ENCODE measurements around the gene BRD4.

GRCh38 chr19:15199661-15200552 is 132.4 kb downstream of the BRD4 start:
- peak; percentile 73 for TF ChIP-seq EZH2 (IDR thresholded peaks at IDR 0.05; ENCODE audit: borderline replicate concordance, low read depth, low read length, severe bottlenecking)
- no peak for TF ChIP-seq CTCF (IDR thresholded peaks at IDR 0.05; ENCODE audit: extremely low read depth in 1 of 2, insufficient read depth in 1 of 2, low read depth in 1 of 2, low read length in 2 of 2)
- TF ChIP-seq MYC (IDR thresholded peaks at IDR 0.05; ENCODE audit: low read depth, low read length): no peak
- TF ChIP-seq POLR2AphosphoS5 (IDR thresholded peaks at IDR 0.05; ENCODE audit: insufficient read depth, low read depth, low read length): no peak
